ENCODE data around the gene TMEM98. TPM values are rescaled to one million over a fixed set of nuclear protein-coding genes. Genes with fewer than 3 reads are reported as not detected.

The TMEM98 gene
- polyA plus RNA-seq, 1 donor (not counting 4 experiments of a cell fraction or from before 2014, with no cell fraction given) = 66.8 TPM

GRCh38 chr17:32903774-32904673 is 23.9 kb upstream of the TMEM98 start:
- FAIRE-seq (no peak), DNase-seq (ENCODE audit: low read depth, low spot score) (no peak)
- Histone ChIP-seq H3K9me1 (ENCODE audit: control insufficient read depth, extremely low read depth, insufficient read depth, low read length) (no peaks in the 10 kb centered on the region), H4K20me1 (ENCODE audit: control insufficient read depth, extremely low read depth, insufficient read depth, low read length) (no peaks in the 10 kb centered on the region), H3K79me2 (ENCODE audit: control insufficient read depth, insufficient read depth, low read length) (no peaks in the 10 kb centered on the region), H3K4me1 (ENCODE audit: control insufficient read depth, extremely low read depth, insufficient read depth, low read length) (no peaks in the 10 kb centered on the region), H3K4me3 (ENCODE audit: control insufficient read depth in 2 of 3, extremely low read depth in 1 of 3, insufficient read depth in 2 of 3, low read depth in 1 of 3, low read length in 3 of 3) (no peak overlapping the region), H3K27ac (ENCODE audit: control insufficient read depth, insufficient read depth, low read length) (no peak overlapping the region), H3K9ac (ENCODE audit: control insufficient read depth, extremely low read depth, insufficient read depth, low read length) (no peak overlapping the region), H2AFZ (ENCODE audit: control insufficient read depth, low read length) (no peak overlapping the region), H3K9me3 (ENCODE audit: control insufficient read depth, low read depth, low read length) (no peaks in the 10 kb centered on the region), H3K36me3 (ENCODE audit: control insufficient read depth in 2 of 2, extremely low read depth in 1 of 2, insufficient read depth in 2 of 2, low read length in 2 of 2) (no peaks in the 10 kb centered on the region), H3K4me2 (ENCODE audit: control insufficient read depth, extremely low read depth, insufficient read depth, low read depth, low read length) (no peak overlapping the region), H3K27me3 (ENCODE audit: control insufficient read depth, extremely low read depth, insufficient read depth, low read length) (no peaks in the 10 kb centered on the region)
- no peak for TF ChIP-seq EZH2 (IDR thresholded peaks at IDR 0.05; ENCODE audit: low read length)
- TF ChIP-seq, protein P1, sequence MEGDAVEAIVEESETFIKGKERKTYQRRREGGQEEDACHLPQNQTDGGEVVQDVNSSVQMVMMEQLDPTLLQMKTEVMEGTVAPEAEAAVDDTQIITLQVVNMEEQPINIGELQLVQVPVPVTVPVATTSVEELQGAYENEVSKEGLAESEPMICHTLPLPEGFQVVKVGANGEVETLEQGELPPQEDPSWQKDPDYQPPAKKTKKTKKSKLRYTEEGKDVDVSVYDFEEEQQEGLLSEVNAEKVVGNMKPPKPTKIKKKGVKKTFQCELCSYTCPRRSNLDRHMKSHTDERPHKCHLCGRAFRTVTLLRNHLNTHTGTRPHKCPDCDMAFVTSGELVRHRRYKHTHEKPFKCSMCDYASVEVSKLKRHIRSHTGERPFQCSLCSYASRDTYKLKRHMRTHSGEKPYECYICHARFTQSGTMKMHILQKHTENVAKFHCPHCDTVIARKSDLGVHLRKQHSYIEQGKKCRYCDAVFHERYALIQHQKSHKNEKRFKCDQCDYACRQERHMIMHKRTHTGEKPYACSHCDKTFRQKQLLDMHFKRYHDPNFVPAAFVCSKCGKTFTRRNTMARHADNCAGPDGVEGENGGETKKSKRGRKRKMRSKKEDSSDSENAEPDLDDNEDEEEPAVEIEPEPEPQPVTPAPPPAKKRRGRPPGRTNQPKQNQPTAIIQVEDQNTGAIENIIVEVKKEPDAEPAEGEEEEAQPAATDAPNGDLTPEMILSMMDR (optimal IDR thresholded peaks at IDR 0.05 in 1 of 3, IDR thresholded peaks at IDR 0.05 in 1 of 3, conservative IDR thresholded peaks at IDR 0.05 in 1 of 3; ENCODE audit: extremely low read depth in 1 of 3, insufficient read depth in 2 of 3, low read length in 3 of 3) = no peak
- dilution Hi-C loops (cut with MboI; ENCODE audit: extremely low pct_ligation_motif_present, low sequenced_read_pairs) = loop anchor here (25.0 kb wide), 1 partner anchor 117 kb away; no protein-coding TSS in a partner anchor

DNA sequence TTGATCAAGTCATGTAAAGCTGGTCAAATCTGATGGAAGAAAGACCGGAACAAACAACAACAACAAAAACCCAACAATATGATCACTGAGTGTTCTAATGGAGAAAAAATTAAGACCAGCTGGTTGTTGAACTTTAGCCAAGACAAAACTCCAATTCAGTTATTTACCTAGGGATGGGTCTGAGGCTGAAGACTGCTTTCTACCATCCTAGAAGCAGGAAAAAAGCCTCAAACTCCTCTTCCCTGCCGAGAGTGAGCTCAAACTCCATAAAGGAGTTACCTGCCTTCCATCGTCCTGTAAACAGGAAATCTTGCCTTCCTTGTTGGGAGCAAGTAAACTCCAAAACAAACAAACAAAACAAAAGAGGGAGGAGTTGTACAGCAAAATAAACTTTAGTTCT is 23.1 kb upstream of the TMEM98 start:
- H3K36me3 ChIP-seq (ENCODE audit: control insufficient read depth in 2 of 2, extremely low read depth in 1 of 2, insufficient read depth in 2 of 2, low read length in 2 of 2) = no peaks in the 10 kb centered on the region
- H3K4me1 ChIP-seq (ENCODE audit: control insufficient read depth, extremely low read depth, insufficient read depth, low read length) = no peaks in the 10 kb centered on the region
- dilution Hi-C loops (cut with MboI; ENCODE audit: extremely low pct_ligation_motif_present, low sequenced_read_pairs) = loop anchor here (25.0 kb wide), 1 partner anchor 118 kb away; no protein-coding TSS in a partner anchor
- no peaks in the 10 kb centered on the region for H3K9me3 ChIP-seq (ENCODE audit: control insufficient read depth, low read depth, low read length)
- no peaks in the 10 kb centered on the region for H3K27me3 ChIP-seq (ENCODE audit: control insufficient read depth, extremely low read depth, insufficient read depth, low read length)
- DNase-seq (ENCODE audit: low read depth, low spot score) = no peak
- H2AFZ ChIP-seq (ENCODE audit: control insufficient read depth, low read length) = no peak overlapping the region
- no peak overlapping the region for H3K27ac ChIP-seq (ENCODE audit: control insufficient read depth, insufficient read depth, low read length)
- H3K4me3 ChIP-seq (ENCODE audit: control insufficient read depth in 2 of 3, extremely low read depth in 1 of 3, insufficient read depth in 2 of 3, low read depth in 1 of 3, low read length in 3 of 3) = no peak overlapping the region
- no peak overlapping the region for H3K9ac ChIP-seq (ENCODE audit: control insufficient read depth, extremely low read depth, insufficient read depth, low read length)
- no peaks in the 10 kb centered on the region for H3K79me2 ChIP-seq (ENCODE audit: control insufficient read depth, insufficient read depth, low read length)
- no peak overlapping the region for H3K4me2 ChIP-seq (ENCODE audit: control insufficient read depth, extremely low read depth, insufficient read depth, low read depth, low read length)
- FAIRE-seq = no peak
- no peaks in the 10 kb centered on the region for H4K20me1 ChIP-seq (ENCODE audit: control insufficient read depth, extremely low read depth, insufficient read depth, low read length)
- TF ChIP-seq, protein P1 (optimal IDR thresholded peaks at IDR 0.05 in 1 of 3, IDR thresholded peaks at IDR 0.05 in 1 of 3, conservative IDR thresholded peaks at IDR 0.05 in 1 of 3; ENCODE audit: extremely low read depth in 1 of 3, insufficient read depth in 2 of 3, low read length in 3 of 3) = no peak
- no peak for TF ChIP-seq EZH2 (IDR thresholded peaks at IDR 0.05; ENCODE audit: low read length)
- H3K9me1 ChIP-seq (ENCODE audit: control insufficient read depth, extremely low read depth, insufficient read depth, low read length) = no peaks in the 10 kb centered on the region
